Lower lobe of right lung (tissue), 2 donors: ENCODE data around the gene VEGFC. TPM values are rescaled to one million over a fixed set of nuclear protein-coding genes. Genes with fewer than 3 reads are reported as not detected.

Source experiments
- ATAC-seq, 2 donors: fragments of 200-7000 bp; cut with Tn5 transposase; one replicate each; pipeline ENCODE4 v1.9.1; 2020 to 2022; ENCODE audit warnings: mild to moderate bottlenecking in 2 of 2, moderate library complexity in 2 of 2
- DNase-seq: peaks from one replicate; pipeline ENCODE4 v3.0.0-alpha.2; 2020
- H3K27ac ChIP-seq: fragments of 200-600 bp; one replicate; pipeline ENCODE4 v1.8.0; 2022
- H3K27me3 ChIP-seq: fragments of 200-600 bp; one replicate; pipeline ENCODE4 v1.8.0; 2022; ENCODE audit warnings: low read depth
- H3K36me3 ChIP-seq: fragments of 200-600 bp; one replicate; pipeline ENCODE4 v1.8.0; 2022; ENCODE audit warnings: mild to moderate bottlenecking
- H3K4me1 ChIP-seq: fragments of 200-600 bp; one replicate; pipeline ENCODE4 v1.8.0; 2022
- H3K4me3 ChIP-seq: fragments of 200-600 bp; one replicate; pipeline ENCODE4 v1.8.0; 2022; ENCODE audit warnings: mild to moderate bottlenecking
- H3K9me3 ChIP-seq: fragments of 200-600 bp; one replicate; pipeline ENCODE4 v1.8.0; 2022
- intact Hi-C: fragments of 100-400 bp; cut with DNase I; formaldehyde crosslinking; loops from one replicate; pipeline ENCODE4 v1.11.0; 2022
- total RNA-seq: library from RNA; stranded (reverse); fragmentation: NEBNext Ultra II Directional; extraction: Animal tissue kit (Norgen Biotek cat#: 25700); gene quantifications from one replicate; pipeline ENCODE4 v1.2.1, GENCODE V29; 2021
- TF ChIP-seq, protein P1 (sequence below): fragments of 200-600 bp; IDR thresholded peaks from one replicate; pipeline ENCODE4 v1.8.0; 2022; ENCODE audit warnings: antibody characterized with exemption, mild to moderate bottlenecking
- donor health status: DM: no; HTN: yes; CAD: no; lungs with severe emphysema.

Gene VEGFC
- total RNA-seq, 1 donor from 2014 or later, result 16.1 TPM

- Histone ChIP-seq H3K9me3 (no peaks in the 10 kb centered on the region), H3K27me3 (no peaks in the 10 kb centered on the region), H3K4me3 (no peak overlapping the region), H3K36me3 (no peaks in the 10 kb centered on the region), H3K4me1 (no peaks in the 10 kb centered on the region), H3K27ac (no peak overlapping the region)
- intact Hi-C loops, result no loop called here
- ATAC-seq (no peak), DNase-seq (no peak)
- TF ChIP-seq, protein P1, sequence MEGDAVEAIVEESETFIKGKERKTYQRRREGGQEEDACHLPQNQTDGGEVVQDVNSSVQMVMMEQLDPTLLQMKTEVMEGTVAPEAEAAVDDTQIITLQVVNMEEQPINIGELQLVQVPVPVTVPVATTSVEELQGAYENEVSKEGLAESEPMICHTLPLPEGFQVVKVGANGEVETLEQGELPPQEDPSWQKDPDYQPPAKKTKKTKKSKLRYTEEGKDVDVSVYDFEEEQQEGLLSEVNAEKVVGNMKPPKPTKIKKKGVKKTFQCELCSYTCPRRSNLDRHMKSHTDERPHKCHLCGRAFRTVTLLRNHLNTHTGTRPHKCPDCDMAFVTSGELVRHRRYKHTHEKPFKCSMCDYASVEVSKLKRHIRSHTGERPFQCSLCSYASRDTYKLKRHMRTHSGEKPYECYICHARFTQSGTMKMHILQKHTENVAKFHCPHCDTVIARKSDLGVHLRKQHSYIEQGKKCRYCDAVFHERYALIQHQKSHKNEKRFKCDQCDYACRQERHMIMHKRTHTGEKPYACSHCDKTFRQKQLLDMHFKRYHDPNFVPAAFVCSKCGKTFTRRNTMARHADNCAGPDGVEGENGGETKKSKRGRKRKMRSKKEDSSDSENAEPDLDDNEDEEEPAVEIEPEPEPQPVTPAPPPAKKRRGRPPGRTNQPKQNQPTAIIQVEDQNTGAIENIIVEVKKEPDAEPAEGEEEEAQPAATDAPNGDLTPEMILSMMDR, result no peak
Observed at GRCh38 chr4:176660561-176660960, 132.2 kb downstream of the VEGFC start.

- no peaks in the 10 kb centered on the region for H3K4me1 ChIP-seq
- intact Hi-C loops, result no loop called here
- TF ChIP-seq, protein P1, result no peak
- DNase-seq (no peak), ATAC-seq (no peak)
- H3K27me3 ChIP-seq, result no peaks in the 10 kb centered on the region
- H3K4me3 ChIP-seq, result no peak overlapping the region
- H3K9me3 ChIP-seq, result no peaks in the 10 kb centered on the region
- H3K36me3 ChIP-seq, result no peaks in the 10 kb centered on the region
- H3K27ac ChIP-seq, result no peak overlapping the region
Observed at GRCh38 chr4:176656108-176656507, 136.6 kb downstream of the VEGFC start.

DNA sequence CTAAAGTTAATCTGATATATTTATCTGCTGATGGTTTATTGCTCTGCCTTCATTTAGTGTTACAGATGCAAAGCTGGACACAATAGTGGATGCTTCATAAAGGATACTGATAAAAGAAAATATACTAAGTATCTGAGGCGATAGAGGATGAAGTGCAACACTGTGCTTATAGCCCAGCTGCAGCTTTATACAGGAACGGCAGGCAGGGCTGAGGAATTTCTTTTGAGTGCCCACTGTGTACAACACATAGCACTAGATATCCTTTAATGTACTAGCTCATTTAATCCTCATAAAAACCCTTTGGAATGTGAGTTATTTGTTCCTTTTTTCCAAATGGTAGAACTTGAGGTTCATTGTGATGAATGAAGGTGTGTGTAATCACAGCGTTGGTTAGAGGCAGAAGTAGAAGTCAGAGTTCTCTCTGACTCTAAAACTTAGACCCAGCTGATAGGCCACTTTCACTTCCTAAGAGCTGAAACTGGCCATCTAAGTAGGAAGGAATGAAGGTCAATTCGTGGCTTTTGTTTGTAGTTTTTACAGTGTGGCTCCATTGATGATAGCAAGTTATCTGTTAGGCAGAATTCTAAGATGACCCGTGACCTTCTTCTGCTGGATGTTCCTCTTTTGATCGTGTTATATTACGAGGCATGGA is 138.0 kb downstream of the VEGFC start:
- TF ChIP-seq, protein P1, result no peak
- no peak for DNase-seq
- Histone ChIP-seq H3K4me3 (no peak overlapping the region), H3K9me3 (no peaks in the 10 kb centered on the region), H3K4me1 (no peaks in the 10 kb centered on the region), H3K36me3 (no peaks in the 10 kb centered on the region), H3K27ac (no peak overlapping the region), H3K27me3 (no peaks in the 10 kb centered on the region)
- no peak for ATAC-seq
- intact Hi-C loops, result no loop called here

GRCh38 chr4:176653401-176654220 is 139.1 kb downstream of the VEGFC start:
- TF ChIP-seq, protein P1, result no peak
- H3K27me3 ChIP-seq, result no peaks in the 10 kb centered on the region
- ATAC-seq (no peak), DNase-seq (no peak)
- intact Hi-C loops, result no loop called here
- H3K4me3 ChIP-seq, result no peak overlapping the region
- H3K36me3 ChIP-seq, result no peaks in the 10 kb centered on the region
- no peak overlapping the region for H3K27ac ChIP-seq
- H3K4me1 ChIP-seq, result no peaks in the 10 kb centered on the region
- no peaks in the 10 kb centered on the region for H3K9me3 ChIP-seq

GRCh38 chr4:176646311-176646710 is 146.4 kb downstream of the VEGFC start:
- TF ChIP-seq, protein P1, result no peak
- no peak for ATAC-seq
- Histone ChIP-seq H3K9me3 (no peaks in the 10 kb centered on the region), H3K4me1 (no peaks in the 10 kb centered on the region), H3K27me3 (no peaks in the 10 kb centered on the region), H3K4me3 (no peak overlapping the region), H3K36me3 (no peaks in the 10 kb centered on the region), H3K27ac (no peak overlapping the region)
- DNase-seq, result no peak
- intact Hi-C loops, result no loop called here
